Measurements from ENCODE around the gene KRT73. TPM values are rescaled to one million over a fixed set of nuclear protein-coding genes. Genes with fewer than 3 reads are reported as not detected.

KRT73 gene
- total and polyA plus RNA-seq, 2 donors (not counting 3 experiments of a cell fraction or from before 2014, with no cell fraction given): not detected

GRCh38 chr12:52585066-52585465 is 33.3 kb downstream of the KRT73 start:
- POLR2A ChIA-PET: no interaction called here
- peaks cover 0 to 2% of the 10 kb centered on the region in 2 experiments for H3K27me3 ChIP-seq (ENCODE audit: control insufficient read depth in 2 of 2, insufficient read depth in 2 of 2, low read length in 2 of 2)
- H3K4me1 ChIP-seq (ENCODE audit: control insufficient read depth, extremely low read depth, insufficient read depth, low read length): no peaks in the 10 kb centered on the region
- dilution Hi-C loops (cut with MboI; ENCODE audit: extremely low pct_ligation_motif_present, low sequenced_read_pairs): no loop called here
- no peaks in the 10 kb centered on the region for H3K9me3 ChIP-seq (replicated peaks; ENCODE audit: control insufficient read depth, insufficient read depth, low read length)
- H3K79me2 ChIP-seq (ENCODE audit: control insufficient read depth, insufficient read depth, low read length): no peaks in the 10 kb centered on the region
- intact Hi-C loops (cut with micrococcal nuclease): no loop called here
- H2AFZ ChIP-seq (ENCODE audit: low read depth, low read length): no peak overlapping the region
- no peak overlapping the region for H3K4me2 ChIP-seq (ENCODE audit: insufficient read depth, low read length)
- H4K20me1 ChIP-seq (replicated peaks; ENCODE audit: control insufficient read depth, extremely low read depth, insufficient read depth, low read length): no peaks in the 10 kb centered on the region
- H3K36me3 ChIP-seq (ENCODE audit: control insufficient read depth in 2 of 2, extremely low read depth in 1 of 2, insufficient read depth in 2 of 2, low read length in 2 of 2): no peaks in the 10 kb centered on the region
- TF ChIP-seq FOS (IDR thresholded peaks at IDR 0.05; ENCODE audit: borderline replicate concordance, insufficient read depth, low read length): no peak
- no peak for TF ChIP-seq EZH2 (IDR thresholded peaks at IDR 0.05; ENCODE audit: borderline replicate concordance, low read depth, low read length, severe bottlenecking)
- no peak overlapping the region for H3K27ac ChIP-seq (ENCODE audit: insufficient read depth, low read depth, low read length)
- H3K9me1 ChIP-seq (replicated peaks; ENCODE audit: control insufficient read depth, extremely low read depth, insufficient read depth, low read length): no peaks in the 10 kb centered on the region
- FAIRE-seq: no peak
- H3K9ac ChIP-seq (replicated peaks; ENCODE audit: extremely low read depth, insufficient read depth, low read length): no peak overlapping the region
- H3K4me3 ChIP-seq (replicated peaks in 1 of 3; ENCODE audit: insufficient read depth in 1 of 3, low read depth in 1 of 3, low read length in 3 of 3): no peak overlapping the region
- no TSS peak for BruUV-seq (replicated peaks)
- DNase-seq (ENCODE audit: low read depth, low spot score): no peak
- CTCF ChIA-PET: interaction anchor here (1.6 to 12.3 kb wide), 4 partner anchors 10 to 295 kb away, joined by 5 to 135 read pairs (median 64); no protein-coding TSS in a partner anchor

GRCh38 chr12:52584156-52584682 is 34.1 kb downstream of the KRT73 start:
- DNase-seq (ENCODE audit: low read depth, low spot score): no peak
- Histone ChIP-seq H3K36me3 (ENCODE audit: control insufficient read depth in 2 of 2, extremely low read depth in 1 of 2, insufficient read depth in 2 of 2, low read length in 2 of 2) (no peaks in the 10 kb centered on the region), H2AFZ (ENCODE audit: low read depth, low read length) (no peak overlapping the region), H3K4me3 (replicated peaks in 1 of 3; ENCODE audit: insufficient read depth in 1 of 3, low read depth in 1 of 3, low read length in 3 of 3) (no peak overlapping the region), H3K9ac (replicated peaks; ENCODE audit: extremely low read depth, insufficient read depth, low read length) (no peak overlapping the region), H3K4me2 (ENCODE audit: insufficient read depth, low read length) (no peak overlapping the region), H3K79me2 (ENCODE audit: control insufficient read depth, insufficient read depth, low read length) (no peaks in the 10 kb centered on the region), H4K20me1 (replicated peaks; ENCODE audit: control insufficient read depth, extremely low read depth, insufficient read depth, low read length) (no peaks in the 10 kb centered on the region), H3K27ac (ENCODE audit: insufficient read depth, low read depth, low read length) (no peak overlapping the region), H3K27me3 (ENCODE audit: control insufficient read depth in 2 of 2, insufficient read depth in 2 of 2, low read length in 2 of 2) (peaks cover 0 to 2% of the 10 kb centered on the region in 2 experiments), H3K9me3 (replicated peaks; ENCODE audit: control insufficient read depth, insufficient read depth, low read length) (no peaks in the 10 kb centered on the region), H3K9me1 (replicated peaks; ENCODE audit: control insufficient read depth, extremely low read depth, insufficient read depth, low read length) (no peaks in the 10 kb centered on the region), H3K4me1 (ENCODE audit: control insufficient read depth, extremely low read depth, insufficient read depth, low read length) (no peaks in the 10 kb centered on the region)
- POLR2A ChIA-PET: no interaction called here
- TF ChIP-seq FOS (IDR thresholded peaks at IDR 0.05; ENCODE audit: borderline replicate concordance, insufficient read depth, low read length): no peak
- TF ChIP-seq POLR2AphosphoS5 (IDR thresholded peaks at IDR 0.05; ENCODE audit: insufficient read depth, low read depth, low read length): no peak
- no peak for TF ChIP-seq MYC (IDR thresholded peaks at IDR 0.05; ENCODE audit: low read depth, low read length)
- TF ChIP-seq EZH2 (IDR thresholded peaks at IDR 0.05; ENCODE audit: borderline replicate concordance, low read depth, low read length, severe bottlenecking): no peak
- no peak for TF ChIP-seq CTCF (IDR thresholded peaks at IDR 0.05; ENCODE audit: extremely low read depth in 1 of 2, insufficient read depth in 1 of 2, low read depth in 1 of 2, low read length in 2 of 2)
- TF ChIP-seq JUN (IDR thresholded peaks at IDR 0.05; ENCODE audit: borderline replicate concordance, insufficient read depth, insufficient read length, low read depth): no peak
- no peak for TF ChIP-seq MAX (IDR thresholded peaks at IDR 0.05; ENCODE audit: insufficient read depth, insufficient read length)
- no peak for TF ChIP-seq POLR2A (IDR thresholded peaks at IDR 0.05; ENCODE audit: low read depth, low read length)
- TF ChIP-seq GATA2 (IDR thresholded peaks at IDR 0.05; ENCODE audit: insufficient read depth, insufficient read length, low read depth, low read length): no peak
- no peak for FAIRE-seq
- intact Hi-C loops (cut with micrococcal nuclease) (no loop called here), dilution Hi-C loops (cut with MboI; ENCODE audit: extremely low pct_ligation_motif_present, low sequenced_read_pairs) (no loop called here)
- CTCF ChIA-PET: interaction anchor here (0.8 to 12.3 kb wide), 8 partner anchors 10 to 429 kb away, joined by 3 to 135 read pairs (median 6); no protein-coding TSS in a partner anchor
- no TSS peak for BruUV-seq (replicated peaks)
